A673 (cell line): Measurements from ENCODE around the gene CYP1B1. TPM values are rescaled to one million over a fixed set of nuclear protein-coding genes. Genes with fewer than 3 reads are reported as not detected.
"Not testable (repeated sequence)": the region's sequence is repeated elsewhere in the genome, so short reads cannot be mapped to it uniquely, and the experiment has no call there.

Experiments used
- BruUV-seq: library from RNA; stranded (reverse); fragments of 400-500 nt; replicated peaks from 2 replicates; lab custom pipeline; 2021; lab: Mats Ljungman, UMichigan
- CTCF ChIA-PET: fragments of 300-600 bp; sonication (Branson Sonifier 250); formaldehyde crosslinking; loops from one replicate; lab custom pipeline; 2022; ENCODE audit warnings: antibody characterized with exemption; lab: Charles Lee
- POLR2A ChIA-PET: fragments of 300-600 bp; sonication (Branson Sonifier 250); formaldehyde crosslinking; loops from one replicate; lab custom pipeline; 2022; ENCODE audit warnings: antibody characterized with exemption; ENCODE audit not compliant: low non-redundant PET; lab: Charles Lee
- DNase-seq: peaks from one replicate; pipeline ENCODE4 v3.0.0-alpha.2; 2015; ENCODE audit warnings: low spot score
- H3K27ac ChIP-seq: fragments of 200-600 bp; sonication (generic); 2 replicates; pipeline ENCODE4 v1.5.1; 2016; ENCODE audit warnings: mixed run types, low read depth, mild to moderate bottlenecking, mixed read lengths, antibody characterized with exemption, low read length; ENCODE audit not compliant: poor library complexity, severe bottlenecking
- H3K27me3 ChIP-seq: fragments of 200-600 bp; sonication (generic); replicated peaks from 2 replicates; pipeline ENCODE4 v1.6.1; 2017; ENCODE audit warnings: mixed run types, low read depth, mild to moderate bottlenecking, mixed read lengths, antibody characterized with exemption, low read length; ENCODE audit not compliant: insufficient read depth, poor library complexity
- H3K36me3 ChIP-seq: fragments of 200-600 bp; sonication (generic); 2 replicates; pipeline ENCODE4 v1.6.1; 2016; ENCODE audit warnings: mixed run types, mild to moderate bottlenecking, mixed read lengths, antibody characterized with exemption, low read length; ENCODE audit not compliant: insufficient read depth, poor library complexity, severe bottlenecking
- H3K4me1 ChIP-seq: fragments of 200-600 bp; sonication (generic); 2 replicates; pipeline ENCODE4 v1.6.1; 2017; ENCODE audit warnings: mixed run types, mild to moderate bottlenecking, mixed read lengths, antibody characterized with exemption, low read length; ENCODE audit not compliant: insufficient read depth, poor library complexity, severe bottlenecking
- H3K4me3 ChIP-seq: fragments of 200-600 bp; sonication (generic); 2 replicates; pipeline ENCODE4 v1.5.1; 2016; ENCODE audit warnings: low read depth, mixed run types, mild to moderate bottlenecking, mixed read lengths, low read length; ENCODE audit not compliant: poor library complexity, severe bottlenecking
- H3K9me3 ChIP-seq: fragments of 200-600 bp; sonication (generic); 2 replicates; pipeline ENCODE4 v1.6.1; 2016; ENCODE audit warnings: mixed run types, low read depth, mild to moderate bottlenecking, mixed read lengths, antibody characterized with exemption, low read length; ENCODE audit not compliant: poor library complexity, severe bottlenecking
- CTCF ChIP-seq: fragments of 300-800, 200-600 bp; sonication (generic); conservative IDR thresholded peaks from 2 replicates; pipeline ENCODE4 v1.5.1; 2017; ENCODE audit warnings: low read depth, mild to moderate bottlenecking, antibody characterized with exemption, low read length, moderate library complexity, mixed read lengths
- EZH2 ChIP-seq: fragments of 200-600 bp; sonication (generic); IDR thresholded peaks from 2 replicates; pipeline ENCODE4 v1.6.1; 2017; ENCODE audit warnings: borderline replicate concordance, low read depth, mild to moderate bottlenecking, mixed read lengths, antibody characterized with exemption, low read length; ENCODE audit not compliant: poor library complexity, severe bottlenecking
- intact Hi-C: fragments of 100-400 bp; cut with micrococcal nuclease; formaldehyde crosslinking; loops from one replicate; pipeline ENCODE4 v1.10.0; 2022; ENCODE audit not compliant: unreplicated experiment
- total RNA-seq: library from RNA; stranded (reverse); gene quantifications from 2 replicates; pipeline ENCODE4 v1.2.3, GENCODE V29; 2021

CYP1B1 gene
- total RNA-seq, 1 experiment from 2014 or later, result 0.92 TPM

- Histone ChIP-seq H3K36me3 (no peaks in the 10 kb centered on the region), H3K27ac (no peak overlapping the region), H3K27me3 (no peaks in the 10 kb centered on the region), H3K4me1 (peaks cover 19% of the 10 kb centered on the region), H3K4me3 (no peak overlapping the region), H3K9me3 (no peaks in the 10 kb centered on the region)
- peak; percentile 70 for DNase-seq
- TF ChIP-seq CTCF, result no peak
- TF ChIP-seq EZH2, result no peak
- CTCF ChIA-PET, result interaction anchor here (1.1 kb wide), 2 partner anchors 38 to 160 kb away, joined by 4 read pairs; partner anchors contain the start of gene CYP1B1
- no TSS peak for BruUV-seq
- POLR2A ChIA-PET, result interaction anchor here (0.6 kb wide), 1 partner anchor 38 kb away, joined by 3 read pairs; no protein-coding TSS in a partner anchor
- intact Hi-C loops, result loop anchor here (2.0 kb wide), 1 partner anchor 131 kb away; no protein-coding TSS in a partner anchor
These were observed 38.2 kb upstream of the CYP1B1 start for GRCh38 chr2:38113981-38114708.

- no peaks in the 10 kb centered on the region for H3K27me3 ChIP-seq
- H3K36me3 ChIP-seq, result no peaks in the 10 kb centered on the region
- H3K9me3 ChIP-seq, result no peaks in the 10 kb centered on the region
- H3K4me3 ChIP-seq, result no peak overlapping the region
- H3K27ac ChIP-seq, result no peak overlapping the region
- H3K4me1 ChIP-seq, result peaks cover 19% of the 10 kb centered on the region
- no TSS peak for BruUV-seq
- ChIA-PET CTCF (interaction anchor here (1.1 kb wide), 1 partner anchor 37 kb away, joined by 4 read pairs; the partner anchor contains the start of gene CYP1B1), POLR2A (no interaction called here)
- DNase-seq, result no peak
- intact Hi-C loops, result no loop called here
- no peak for TF ChIP-seq EZH2
- no peak for TF ChIP-seq CTCF
These were observed 37.1 kb upstream of the CYP1B1 start for GRCh38 chr2:38113051-38113450.

GRCh38 chr2:38111350-38111749 is 35.4 kb upstream of the CYP1B1 start:
- H3K27ac ChIP-seq, H3K4me3 ChIP-seq, DNase-seq, CTCF ChIA-PET, H3K36me3 ChIP-seq, BruUV-seq, intact Hi-C loops, H3K27me3 ChIP-seq, H3K9me3 ChIP-seq, POLR2A ChIA-PET: not testable (repeated sequence)
- peaks cover 32% of the 10 kb centered on the region for H3K4me1 ChIP-seq

- no TSS peak for BruUV-seq
- H3K4me3 ChIP-seq, result no peak overlapping the region
- intact Hi-C loops, result no loop called here
These were observed 33.8 kb upstream of the CYP1B1 start for GRCh38 chr2:38109732-38110181.

More at GRCh38 chr2:38109732-38110181, 33.8 kb upstream of the CYP1B1 start:
- Histone ChIP-seq H3K27ac (no peak overlapping the region), H3K4me1 (peaks cover 36% of the 10 kb centered on the region), H3K27me3 (no peaks in the 10 kb centered on the region), H3K36me3 (no peaks in the 10 kb centered on the region), H3K9me3 (peaks cover 3% of the 10 kb centered on the region)
- DNase-seq, result no peak
- TF ChIP-seq CTCF (no peak), EZH2 (no peak)
- ChIA-PET POLR2A (no interaction called here), CTCF (no interaction called here)
